K562 (cell line): ENCODE measurements around the gene NPB. TPM values are rescaled to one million over a fixed set of nuclear protein-coding genes. Genes with fewer than 3 reads are reported as not detected.
A peak's percentile ranks its signal among the peaks of the same experiment; 100 is the strongest.

ENCODE experiments used
- CHD1 ChIP-seq: fragments of 200-600 bp; sonication (generic); IDR thresholded peaks from one replicate; pipeline ENCODE4 v1.6.1; 2012; ENCODE audit warnings: mild to moderate bottlenecking, moderate library complexity, low read length, inconsistent platforms
- E2F6 ChIP-seq, 2 experiments: IDR thresholded peaks; 2 replicates each; pipeline ENCODE4 v1.6.1; 2011; ENCODE audit warnings: borderline replicate concordance in 1 of 2, control low read depth in 1 of 2, low read depth in 1 of 2, low read length in 1 of 2, mild to moderate bottlenecking in 1 of 2, mixed read lengths in 1 of 2, moderate library complexity in 1 of 2; ENCODE audit not compliant: insufficient read depth in 1 of 2, insufficient read length in 1 of 2, poor library complexity in 1 of 2, severe bottlenecking in 1 of 2; ENCODE audit errors: extremely low read depth in 1 of 2
- ESRRA ChIP-seq: fragments of 450-650 bp; IDR thresholded peaks from 2 replicates; pipeline ENCODE4 v1.6.1; 2014; ENCODE audit warnings: low read depth, mild to moderate bottlenecking, moderate library complexity, borderline replicate concordance
- FOXM1 ChIP-seq, 2 experiments: fragments of 450-650 bp in 1 of 2; sonication (generic) in 1 of 2; formaldehyde crosslinking in 1 of 2; IDR thresholded peaks; 2 replicates each; pipeline versions ENCODE4 v1.6.1 to v1.9.0; 2017 to 2022; ENCODE audit warnings: low read depth in 2 of 2, mild to moderate bottlenecking in 2 of 2, missing genetic modification reagents in 1 of 2, moderate library complexity in 1 of 2
- FOXP1 ChIP-seq: sonication (generic); formaldehyde crosslinking; IDR thresholded peaks from 2 replicates; pipeline ENCODE4 v1.8.0; 2022; ENCODE audit warnings: mild to moderate bottlenecking, missing genetic modification reagents
- FUS ChIP-seq: fragments of 200-400 bp; formaldehyde crosslinking; optimal IDR thresholded peaks from 2 replicates; pipeline ENCODE3; 2017; ENCODE audit warnings: low read depth, low read length
- GABPB1 ChIP-seq: sonication (generic); formaldehyde crosslinking; IDR thresholded peaks from 2 replicates; pipeline ENCODE4 v1.8.0; 2022; ENCODE audit warnings: mild to moderate bottlenecking, missing genetic modification reagents
- GABPB2 ChIP-seq: fragments of 250-450 bp; sonication (Bioruptor Pico); conservative IDR thresholded peaks from 2 replicates; pipeline ENCODE4 v1.5.1; 2021; ENCODE audit warnings: mild to moderate bottlenecking
- GATAD2B ChIP-seq: fragments of 450-650 bp; IDR thresholded peaks from 2 replicates; pipeline ENCODE4 v1.6.1; 2017; ENCODE audit warnings: mild to moderate bottlenecking, borderline replicate concordance
- HDAC6 ChIP-seq: IDR thresholded peaks from 2 replicates; pipeline ENCODE4 v1.6.1; 2012; ENCODE audit warnings: low read depth, mild to moderate bottlenecking, control low read depth, inconsistent platforms, low read length, moderate library complexity
- ID3 ChIP-seq, 2 experiments: fragments of 250-450 bp in 1 of 2; fragments of 450-650 bp in 1 of 2; sonication (Bioruptor Pico) in 1 of 2; IDR thresholded peaks; 2 replicates each; pipeline versions ENCODE4 v1.6.1 to v1.8.0; 2016 to 2021; ENCODE audit warnings: mild to moderate bottlenecking in 2 of 2, moderate library complexity in 2 of 2, missing compliant biosample characterization in 1 of 2, missing genetic modification characterization in 1 of 2
- MTA3 ChIP-seq: fragments of 450-650 bp; formaldehyde crosslinking; IDR thresholded peaks from 2 replicates; pipeline ENCODE4 v1.6.1; 2017; ENCODE audit warnings: mild to moderate bottlenecking, borderline replicate concordance
- NEUROD1 ChIP-seq: fragments of 150-350 bp; IDR thresholded peaks from 2 replicates; pipeline ENCODE4 v1.6.1; 2014; ENCODE audit warnings: borderline replicate concordance, low read length, low read depth; ENCODE audit not compliant: partially characterized antibody
- NFATC3 ChIP-seq: fragments of 450-650 bp; IDR thresholded peaks from 2 replicates; pipeline ENCODE4 v1.6.1; 2017; ENCODE audit warnings: mild to moderate bottlenecking
- NR3C1 ChIP-seq: sonication (generic); formaldehyde crosslinking; IDR thresholded peaks from 2 replicates; pipeline ENCODE4 v1.8.1; 2022; ENCODE audit warnings: missing genetic modification reagents
- PHF8 ChIP-seq: fragments of 200-600 bp; sonication (generic); IDR thresholded peaks from 2 replicates; pipeline ENCODE4 v1.6.1; 2012; ENCODE audit warnings: mixed run types, mild to moderate bottlenecking, inconsistent platforms, low read length, moderate library complexity, borderline replicate concordance
- POLR2AphosphoS2 ChIP-seq: IDR thresholded peaks from 2 replicates; pipeline ENCODE4 v1.6.1; 2012; ENCODE audit warnings: low read length, improper control_type of control experiment
- RBFOX2 ChIP-seq: fragments of 200-400 bp; formaldehyde crosslinking; IDR thresholded peaks from 2 replicates; pipeline ENCODE4 v1.6.1; 2017; ENCODE audit warnings: low read depth, mild to moderate bottlenecking, low read length, moderate library complexity
- SIN3B ChIP-seq: fragments of 450-650 bp; IDR thresholded peaks from 2 replicates; pipeline ENCODE4 v1.6.1; 2017; ENCODE audit warnings: low read depth, mild to moderate bottlenecking, moderate library complexity
- TARDBP ChIP-seq: fragments of 450-650 bp; IDR thresholded peaks from 2 replicates; pipeline ENCODE4 v1.6.1; 2016
- TFAP4 ChIP-seq: sonication (generic); formaldehyde crosslinking; IDR thresholded peaks from 2 replicates; pipeline ENCODE4 v1.8.0; 2022; ENCODE audit warnings: missing genetic modification reagents, mild to moderate bottlenecking, moderate library complexity, borderline replicate concordance
- THAP7 ChIP-seq: fragments of 250-450 bp; sonication (Bioruptor Pico); IDR thresholded peaks from 2 replicates; pipeline ENCODE4 v1.5.0; 2021
- ZC3H8 ChIP-seq: fragments of 450-650 bp; IDR thresholded peaks from 2 replicates; pipeline ENCODE4 v1.6.1; 2017
- ZNF197 ChIP-seq: fragments of 200-800 bp; sonication (Bioruptor generic); IDR thresholded peaks from 2 replicates; pipeline ENCODE4 v1.6.1; 2016; ENCODE audit warnings: low read depth, missing genetic modification characterization, missing compliant biosample characterization
- ZNF3 ChIP-seq: fragments of 250-450 bp; sonication (Bioruptor Pico); IDR thresholded peaks from 2 replicates; pipeline ENCODE4 v1.5.0; 2021; ENCODE audit warnings: mild to moderate bottlenecking, moderate library complexity
- ZSCAN29 ChIP-seq: fragments of 450-650 bp; IDR thresholded peaks from 2 replicates; pipeline ENCODE4 v1.6.1; 2017
- polyA plus RNA-seq, 8 experiments: library from polyadenylated mRNA; depleted of rRNA in 4 of 8; stranded (reverse) in 5 of 8; unstranded in 3 of 8; fragments of >200 nt; fragmentation: Nextera tagmentation in 2 of 8; fragmentation: Illumina TruSeq in 1 of 8; extraction: Ambion mirVana in 2 of 8; extraction: Trizol in 1 of 8; gene quantifications; 2 replicates each; pipeline versions ENCODE4 v1.2.1 to v1.2.3, GENCODE V29; 2011 to 2014; ENCODE audit warnings: inconsistent platforms in 1 of 8, missing spikeins in 1 of 8
- total RNA-seq, 7 experiments: library from RNA; depleted of rRNA in 6 of 7; stranded (reverse); fragments of >200 nt in 6 of 7; fragmentation: Illumina TruSeq in 2 of 7; extraction: Trizol in 2 of 7; gene quantifications; 2 replicates each; pipeline versions ENCODE4 v1.2.1 to v1.2.3, GENCODE V29; 2011 to 2021; ENCODE audit warnings: low replicate concordance in 1 of 7

NPB gene
- total and polyA plus RNA-seq, 9 of the 15 experiments (the other 6 are each of a cell fraction or from before 2014, with no cell fraction given), result 0.03 to 0.61 (median 0.14) TPM; not detected in 2

- TF ChIP-seq RBFOX2 (peak; percentile 75), ZNF3 (no peak), HDAC6 (no peak), NFATC3 (no peak), MTA3 (peak; percentile 36; the same call in 1 of the 2 replicates), PHF8 (peak; percentile 69; the same call in 1 of the 2 replicates), ZNF197 (CRISPR knock-in tag) (no peak), ZSCAN29 (peak; percentile 98), ESRRA (no peak), NEUROD1 (no peak), GATAD2B (peak; percentile 88), ZC3H8 (no peak), THAP7 (peak; percentile 67), GABPB1 (peak; percentile 65; the same call in 1 of the 2 replicates), GABPB2 (CRISPR knock-in tag) (no peak), TFAP4 (peak; percentile 20; the same call in 1 of the 2 replicates), NR3C1 (CRISPR knock-in tag) (peak; percentile 80; the same call in 1 of the 2 replicates), FUS (peak; percentile 96), SIN3B (peak; percentile 82), TARDBP (no peak), ID3 (CRISPR knock-in tag; IDR thresholded peaks at IDR 0.05) (no peak), ID3 (tag; IDR thresholded peaks at IDR 0.05) (peak; percentile 40; the same call in 1 of the 2 replicates), POLR2AphosphoS2 (peak; percentile 94), FOXM1 (IDR thresholded peaks at IDR 0.05; ENCODE audit: low read depth) (no peak), FOXM1 (CRISPR knock-in tag; IDR thresholded peaks at IDR 0.05; ENCODE audit: low read depth) (no peak), CHD1 (peak; percentile 53), FOXP1 (0 out of 2 replicates have a peak, but pooled peaks have one; percentile 28), E2F6 (IDR thresholded peaks at IDR 0.05; ENCODE audit: borderline replicate concordance in 1 of 2, extremely low read depth in 1 of 2, insufficient read depth in 1 of 2, insufficient read length in 1 of 2, low read depth in 1 of 2, low read length in 1 of 2, poor library complexity in 1 of 2, severe bottlenecking in 1 of 2) (peak in 1 of 2 experiments; percentile 52)
Measured at GRCh38 chr17:81917565-81918332, 15.7 kb downstream of the NPB start, which contains the start of gene SIRT7 (continued).
